ENCODE results near the gene TTYH3.

GRCh38 chr7:2622869-2623697 lies 8.7 kb upstream of the TTYH3 start:
- no peak for TF ChIP-seq EGR1 (IDR thresholded peaks at IDR 0.05)
- TF ChIP-seq MAX (IDR thresholded peaks at IDR 0.05): no peak
- no peak for TF ChIP-seq CEBPB (IDR thresholded peaks at IDR 0.05)
- TF ChIP-seq FOXM1 (IDR thresholded peaks at IDR 0.05; ENCODE audit: borderline replicate concordance, low read depth): no peak
- TF ChIP-seq EP300 (IDR thresholded peaks at IDR 0.05; ENCODE audit: borderline replicate concordance): no peak
- no peak for TF ChIP-seq ZBTB7A (IDR thresholded peaks at IDR 0.05; ENCODE audit: low read depth)
- no peak for TF ChIP-seq TEAD4 (IDR thresholded peaks at IDR 0.05)
- TF ChIP-seq TAF1 (IDR thresholded peaks at IDR 0.05; ENCODE audit: low read depth): no peak
